DMS 273 treated with DMSO at 0.1 percent for 48 hours (cell line): ENCODE measurements around the gene GPR32.
"Not testable (repeated sequence)": the region's sequence is repeated elsewhere in the genome, so short reads cannot be mapped to it uniquely, and the experiment has no call there.

Source experiments
- DNase-seq: peaks from one replicate; lab custom pipeline; 2025; lab: John Stamatoyannopoulos, UW

GPR32 gene, protein sequence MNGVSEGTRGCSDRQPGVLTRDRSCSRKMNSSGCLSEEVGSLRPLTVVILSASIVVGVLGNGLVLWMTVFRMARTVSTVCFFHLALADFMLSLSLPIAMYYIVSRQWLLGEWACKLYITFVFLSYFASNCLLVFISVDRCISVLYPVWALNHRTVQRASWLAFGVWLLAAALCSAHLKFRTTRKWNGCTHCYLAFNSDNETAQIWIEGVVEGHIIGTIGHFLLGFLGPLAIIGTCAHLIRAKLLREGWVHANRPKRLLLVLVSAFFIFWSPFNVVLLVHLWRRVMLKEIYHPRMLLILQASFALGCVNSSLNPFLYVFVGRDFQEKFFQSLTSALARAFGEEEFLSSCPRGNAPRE

DNA sequence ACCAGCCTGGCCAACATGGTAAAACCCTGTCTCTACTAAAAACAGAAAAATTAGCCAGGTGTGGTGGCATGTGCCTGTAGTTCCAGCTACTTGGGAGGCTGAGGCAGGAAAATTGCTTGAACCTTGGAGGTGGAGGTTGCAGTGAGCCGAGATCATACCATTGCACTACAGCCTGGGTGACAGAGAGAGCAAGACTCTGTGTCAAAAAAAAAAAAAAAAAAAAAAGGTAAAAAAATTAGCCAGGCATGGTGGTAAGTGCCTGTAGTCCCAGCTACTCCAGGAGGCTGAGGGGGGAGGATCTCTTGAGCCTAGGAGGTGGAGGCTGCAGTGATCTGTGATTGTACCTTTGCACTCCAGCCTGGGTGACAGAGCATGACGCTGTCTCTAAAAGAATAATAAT is at the start of gene GPR32:
TSS of gene GPR32 (plus strand) at position 301 of the 400 bp plus-strand sequence. CDS start 137 bp downstream, outside the sequence.
- DNase-seq: not testable (repeated sequence)

DNA sequence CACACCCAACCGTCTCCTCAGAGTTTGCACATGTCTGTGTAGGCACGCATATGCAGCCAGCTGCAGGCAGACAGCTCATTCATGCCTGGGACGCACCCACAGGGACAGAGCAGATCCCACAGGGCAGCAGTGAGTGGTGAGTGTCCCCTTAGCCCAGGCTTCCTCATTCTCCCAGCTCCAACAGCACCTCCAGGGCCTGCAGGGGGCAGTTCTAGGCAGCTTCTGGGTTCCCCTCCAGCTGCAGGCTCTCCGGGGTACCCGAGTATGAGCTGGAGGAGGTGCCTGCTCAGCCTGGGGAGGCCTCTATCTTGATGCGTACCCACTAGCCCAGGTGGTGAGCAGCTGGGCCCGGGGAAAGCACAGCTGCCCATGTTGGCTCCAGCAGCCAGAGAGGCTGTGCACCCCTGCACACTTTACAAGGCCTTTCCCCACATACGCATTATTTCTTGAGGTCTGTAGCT is 49.3 kb upstream of the GPR32 start:
- DNase-seq: no peak

DNA sequence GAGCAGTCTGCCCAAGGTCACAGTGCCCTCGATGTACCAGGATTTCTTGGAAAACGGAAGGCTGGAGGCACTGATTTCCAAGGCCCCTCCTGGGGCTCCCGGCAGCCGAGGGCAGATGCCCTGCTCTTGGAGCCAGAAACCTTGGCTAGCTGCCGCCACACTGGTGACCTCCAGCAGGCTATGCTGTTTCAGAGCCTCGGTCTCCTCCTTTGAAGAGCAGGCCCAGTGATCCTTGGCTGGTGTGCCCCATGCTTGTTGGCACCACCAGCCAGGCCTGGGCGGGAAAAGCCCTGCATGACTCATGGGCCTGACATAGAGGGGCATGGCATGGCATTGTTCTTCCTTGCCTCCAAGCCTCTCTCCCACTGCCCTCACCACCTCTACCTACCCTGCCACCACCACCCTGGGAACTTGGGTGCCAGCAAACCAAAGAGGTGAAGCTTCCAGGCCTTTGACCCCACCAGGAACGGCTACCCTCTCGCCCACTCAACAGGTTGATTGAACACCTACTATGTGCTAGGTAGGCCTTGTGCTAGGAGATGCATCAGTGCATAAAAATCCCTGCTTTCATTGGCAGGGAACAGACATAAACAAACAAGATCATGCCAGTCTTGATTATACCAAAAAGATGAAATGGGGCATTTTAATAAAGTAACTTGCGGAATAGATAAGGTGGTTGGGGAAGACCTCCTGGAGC is 48.7 kb upstream of the GPR32 start:
- DNase-seq: no peak

DNA sequence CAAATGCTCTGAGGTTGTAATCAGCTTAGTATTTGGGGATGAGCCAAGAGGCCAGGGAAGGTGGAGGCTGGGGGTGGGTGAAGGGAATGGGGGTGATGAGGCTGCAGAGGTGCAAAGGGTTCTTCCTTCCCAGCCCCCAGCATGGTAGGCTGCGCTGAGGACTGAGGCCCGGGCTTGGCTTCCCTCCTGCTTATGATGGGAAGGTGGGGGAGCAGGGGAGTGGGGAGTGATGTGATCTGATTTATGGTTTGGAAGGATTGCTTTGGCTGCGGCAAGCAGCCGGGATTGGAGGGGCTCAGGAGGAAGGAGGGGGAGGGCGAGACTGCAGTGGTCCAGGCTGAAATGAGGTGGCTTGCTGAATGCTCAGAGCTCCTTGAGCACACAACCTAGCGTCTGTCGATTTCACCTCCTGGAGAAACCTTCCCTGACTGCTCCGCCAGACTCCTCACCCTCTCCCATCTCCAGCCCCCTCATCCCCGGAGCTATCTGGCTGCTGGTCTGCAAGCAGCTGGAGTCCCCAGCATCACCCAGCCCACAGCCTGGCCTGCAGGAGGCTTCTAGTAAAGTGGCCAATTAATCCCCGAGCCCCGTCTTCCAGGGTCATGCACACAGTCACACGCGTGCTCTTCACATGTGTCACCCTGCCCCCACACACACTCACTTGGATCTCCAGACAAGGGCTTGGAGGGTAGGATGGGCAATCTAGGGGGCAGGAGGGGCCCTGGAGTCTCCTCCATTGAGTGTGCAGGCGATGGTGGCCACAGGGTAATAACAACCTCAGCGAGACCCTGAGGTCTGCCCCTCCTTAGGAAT is 47.9 kb upstream of the GPR32 start:
- DNase-seq: no peak

DNA sequence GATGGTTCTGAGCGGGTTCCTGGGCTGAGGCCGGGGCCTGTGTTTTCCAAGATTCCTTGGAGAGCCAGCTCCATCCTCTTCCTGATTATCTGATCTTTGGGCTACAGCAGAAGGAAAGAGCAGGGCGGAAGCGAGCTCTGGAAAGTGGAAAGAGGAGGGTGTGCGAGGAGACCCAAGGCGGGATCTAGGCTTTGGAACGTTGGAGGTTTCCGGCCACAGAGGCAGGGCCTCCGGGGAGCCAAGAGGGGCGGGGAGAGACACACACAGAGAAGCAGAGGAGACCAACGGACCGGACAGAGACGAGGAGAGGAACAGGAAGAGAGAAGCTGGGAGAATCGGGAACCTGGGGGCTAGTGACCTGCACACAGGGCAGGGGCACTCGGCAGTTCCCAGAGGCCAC is 47.2 kb upstream of the GPR32 start, which contains the start of gene CLEC11A:
TSS of gene CLEC11A (plus strand) at position 296 of the 400 bp plus-strand sequence. CDS start 162 bp downstream, outside the sequence.
- no peak for DNase-seq

DNA sequence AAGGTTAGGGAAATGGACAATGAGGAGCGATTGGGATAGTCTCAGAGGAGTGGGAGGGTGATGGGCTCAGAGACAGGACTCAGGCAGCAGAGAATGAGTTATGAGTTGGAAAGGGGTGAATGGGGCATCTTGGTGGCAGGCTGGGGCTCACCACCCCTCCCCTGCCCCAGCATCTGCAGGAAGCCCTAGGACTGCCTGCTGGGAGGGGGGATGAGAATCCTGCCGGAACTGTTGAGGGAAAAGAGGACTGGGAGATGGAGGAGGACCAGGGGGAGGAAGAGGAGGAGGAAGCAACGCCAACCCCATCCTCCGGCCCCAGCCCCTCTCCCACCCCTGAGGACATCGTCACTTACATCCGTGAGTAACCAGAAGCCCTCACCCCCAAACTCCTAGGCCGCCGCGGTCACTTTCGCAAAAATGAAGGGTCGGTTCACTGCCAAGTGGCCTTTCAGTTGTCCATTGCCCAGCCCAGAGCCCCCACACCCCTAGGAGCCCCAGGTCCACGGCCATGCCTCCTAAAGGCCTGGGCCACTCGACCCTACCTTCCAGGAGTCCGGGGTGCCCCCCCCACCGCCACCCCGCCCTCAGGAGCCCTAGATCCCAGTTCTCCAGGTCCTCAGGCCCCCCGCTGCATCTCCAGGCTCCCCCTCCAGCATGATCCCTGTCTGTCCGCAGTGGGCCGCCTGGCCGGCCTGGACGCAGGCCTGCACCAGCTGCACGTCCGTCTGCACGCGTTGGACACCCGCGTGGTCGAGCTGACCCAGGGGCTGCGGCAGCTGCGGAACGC is 46.3 kb upstream of the GPR32 start:
- DNase-seq: no peak

DNA sequence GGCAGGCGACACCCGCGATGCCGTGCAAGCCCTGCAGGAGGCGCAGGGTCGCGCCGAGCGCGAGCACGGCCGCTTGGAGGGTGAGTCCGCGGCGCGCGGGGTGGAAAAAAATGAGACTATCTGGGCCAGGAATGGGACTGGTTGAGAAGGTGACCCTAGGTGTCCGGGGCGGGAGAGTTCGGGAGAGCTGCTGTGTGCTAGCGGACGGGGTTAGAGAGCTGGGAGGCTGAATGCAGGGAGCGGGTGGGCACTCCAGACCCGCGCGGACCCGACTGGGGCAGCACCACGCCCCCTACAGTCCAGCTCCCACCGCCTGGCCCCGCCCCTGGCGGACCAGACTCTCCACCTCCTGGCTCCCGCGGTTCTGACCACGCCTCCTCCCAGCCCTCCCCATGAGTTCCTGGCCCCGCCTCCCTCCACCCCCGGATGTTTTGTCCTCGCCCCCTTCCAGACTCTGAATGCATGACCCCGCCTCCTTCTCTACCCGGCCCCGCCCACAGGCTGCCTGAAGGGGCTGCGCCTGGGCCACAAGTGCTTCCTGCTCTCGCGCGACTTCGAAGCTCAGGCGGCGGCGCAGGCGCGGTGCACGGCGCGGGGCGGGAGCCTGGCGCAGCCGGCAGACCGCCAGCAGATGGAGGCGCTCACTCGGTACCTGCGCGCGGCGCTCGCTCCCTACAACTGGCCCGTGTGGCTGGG is 45.6 kb upstream of the GPR32 start:
- DNase-seq: peak; percentile 77

DNA sequence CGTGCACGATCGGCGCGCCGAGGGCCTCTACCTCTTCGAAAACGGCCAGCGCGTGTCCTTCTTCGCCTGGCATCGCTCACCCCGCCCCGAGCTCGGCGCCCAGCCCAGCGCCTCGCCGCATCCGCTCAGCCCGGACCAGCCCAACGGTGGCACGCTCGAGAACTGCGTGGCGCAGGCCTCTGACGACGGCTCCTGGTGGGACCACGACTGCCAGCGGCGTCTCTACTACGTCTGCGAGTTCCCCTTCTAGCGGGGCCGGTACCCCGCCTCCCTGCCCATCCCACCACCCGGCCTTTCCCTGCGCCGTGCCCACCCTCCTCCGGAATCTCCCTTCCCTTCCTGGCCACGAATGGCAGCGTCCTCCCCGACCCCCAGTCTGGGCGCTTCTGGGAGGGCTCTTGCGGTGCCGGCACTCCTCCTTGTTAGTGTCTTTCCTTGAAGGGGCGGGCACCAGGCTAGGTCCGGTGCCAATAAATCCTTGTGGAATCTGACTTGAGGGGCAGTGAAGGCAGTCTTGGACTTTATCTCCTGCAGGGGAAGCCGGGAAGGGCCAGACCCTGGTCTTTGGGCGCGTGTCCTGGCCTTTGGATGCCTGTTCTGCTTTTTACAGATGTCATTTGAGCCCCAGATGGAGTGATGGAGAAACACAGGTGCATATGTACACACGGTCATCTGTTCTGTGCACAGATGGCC is 44.9 kb upstream of the GPR32 start:
- DNase-seq: no peak

DNA sequence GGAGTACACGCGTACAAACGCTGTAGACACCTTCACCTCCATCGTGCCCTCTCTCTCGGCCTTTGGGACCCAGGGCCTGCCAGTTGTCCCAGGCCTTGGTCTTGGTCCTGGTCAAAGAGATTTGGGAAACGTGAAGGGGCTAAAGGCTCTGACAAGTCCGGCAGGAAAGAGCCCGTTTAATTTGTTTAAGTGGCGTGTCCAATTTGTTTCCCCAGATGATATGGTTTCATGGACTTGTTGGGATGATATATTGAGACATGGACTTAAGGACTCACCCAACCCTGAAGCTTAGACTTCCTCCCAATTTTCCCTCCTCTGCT is 44.4 kb upstream of the GPR32 start:
- no peak for DNase-seq

DNA sequence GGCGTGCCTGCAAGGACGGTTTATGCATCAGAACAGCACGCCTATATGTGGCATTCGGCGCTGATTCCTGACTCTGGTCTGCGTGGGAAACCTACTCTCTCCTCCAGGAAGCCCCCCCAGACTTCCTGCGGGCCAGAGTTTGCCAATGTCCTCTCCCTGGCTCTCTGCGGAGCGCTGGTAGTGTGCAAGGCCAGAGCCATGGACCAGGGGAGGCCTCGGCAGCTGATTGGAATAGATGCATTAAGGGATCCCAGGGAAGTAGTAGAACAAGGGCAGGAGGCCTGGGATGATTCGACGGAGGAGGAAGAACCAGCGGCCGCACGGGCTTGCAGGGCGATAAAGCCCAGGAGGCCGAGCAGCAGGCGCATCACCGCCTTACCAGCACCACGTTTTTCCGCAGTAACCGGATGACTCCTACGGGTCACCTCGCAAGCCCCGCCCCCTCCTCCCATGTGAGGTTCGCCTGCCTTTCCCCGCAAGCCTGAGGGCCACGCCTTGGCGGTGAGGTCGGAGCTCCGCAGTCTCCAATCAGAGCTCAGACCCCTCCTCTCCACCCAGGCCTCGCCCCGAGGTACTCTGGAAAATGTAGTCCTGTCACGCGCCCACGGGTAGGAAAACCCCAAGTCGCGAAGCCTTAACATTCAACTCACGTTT is 42.1 kb upstream of the GPR32 start:
- no peak for DNase-seq

DNA sequence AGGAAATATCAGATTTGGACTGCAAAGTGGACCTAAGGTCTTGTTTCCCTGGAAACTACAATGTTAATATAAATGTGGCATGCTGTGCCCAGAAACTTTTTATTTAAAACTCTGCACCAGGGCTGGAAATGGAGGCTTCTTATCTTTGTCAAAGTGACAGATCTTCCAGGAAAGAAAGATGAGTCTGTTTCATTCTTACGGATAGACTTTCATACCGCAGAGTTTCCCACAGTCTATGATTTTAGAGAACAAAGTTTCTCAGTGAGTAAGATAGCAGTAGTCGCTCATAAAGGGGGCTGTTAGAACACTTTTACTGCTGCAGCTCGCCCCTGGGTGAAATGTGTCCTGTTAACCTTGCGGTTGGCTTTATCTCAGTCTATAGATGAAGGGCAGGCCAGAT is 40.4 kb upstream of the GPR32 start:
- DNase-seq: no peak

DNA sequence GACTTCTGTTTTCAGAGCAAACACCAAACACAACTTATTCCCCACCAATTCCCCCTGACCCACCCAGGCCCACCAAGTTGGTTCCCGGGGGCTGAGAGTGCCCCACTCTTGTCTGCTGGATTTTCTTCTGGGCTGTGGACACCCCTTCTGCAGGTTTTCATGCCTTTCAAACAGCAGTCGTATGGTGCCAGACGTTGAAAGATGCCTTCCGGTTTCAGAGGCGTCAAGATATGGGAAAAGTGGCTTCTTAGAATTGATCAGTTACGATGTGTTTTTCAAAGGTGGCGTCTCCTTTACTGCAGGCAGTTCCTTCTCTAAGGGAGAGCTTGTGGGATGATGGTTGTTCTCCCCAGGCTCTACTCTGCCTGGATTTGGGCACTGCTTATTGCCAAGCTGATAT is 34.4 kb upstream of the GPR32 start:
- DNase-seq: no peak

DNA sequence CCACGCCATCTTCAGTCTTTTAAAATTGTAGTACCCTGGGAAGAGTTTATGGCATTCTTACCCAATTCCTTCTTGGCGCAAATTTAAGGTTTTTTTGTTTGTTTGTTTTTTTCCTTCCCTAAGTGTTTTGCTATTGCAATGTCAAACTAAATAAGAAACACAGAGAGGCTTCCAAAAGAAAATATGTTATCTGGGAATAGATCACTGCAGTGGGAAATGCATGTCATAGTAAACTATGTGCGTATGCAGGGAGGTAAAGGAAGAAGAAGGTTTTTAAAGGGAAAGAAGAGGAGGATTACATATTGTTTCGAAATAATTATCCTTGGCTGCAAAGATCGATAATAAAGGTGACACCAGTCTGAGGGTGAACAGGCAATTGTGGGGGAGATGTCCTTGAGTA is 33.9 kb upstream of the GPR32 start:
- no peak for DNase-seq

DNA sequence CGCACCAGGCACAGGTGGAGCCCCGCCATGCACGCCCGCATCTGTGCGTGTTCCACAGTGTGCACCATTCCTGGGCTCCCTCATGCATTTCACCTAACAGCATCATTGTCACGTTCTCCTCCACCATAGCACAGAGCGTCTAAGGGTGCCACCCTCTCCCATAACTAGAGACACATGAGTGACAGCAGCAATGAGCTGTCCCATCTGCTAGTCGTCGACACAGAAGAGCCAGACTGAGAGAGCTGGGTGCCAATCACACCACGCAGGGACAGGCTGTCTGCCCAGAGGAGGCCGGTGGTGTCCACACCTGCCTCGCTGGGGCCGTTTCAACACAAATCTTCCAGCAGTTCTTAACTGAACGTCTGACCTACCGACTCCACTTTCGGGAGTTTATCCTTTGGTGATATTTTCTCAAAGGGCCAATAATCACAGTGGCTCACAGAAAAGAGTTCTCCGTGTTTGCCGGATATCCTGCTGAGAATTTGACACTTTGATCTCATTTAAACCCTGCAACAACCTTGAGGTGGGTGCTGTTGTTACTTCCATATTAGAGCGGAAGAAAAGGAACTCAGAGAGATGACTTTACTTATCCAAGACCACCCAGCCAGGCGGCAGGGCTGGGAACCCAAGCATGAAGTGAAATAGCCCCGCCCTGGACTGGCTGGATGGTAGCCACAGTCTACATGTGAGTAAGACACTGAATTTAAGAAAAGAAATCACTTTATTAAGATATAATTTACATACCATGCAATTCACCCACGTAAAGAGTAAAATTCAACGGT is 30.9 kb upstream of the GPR32 start:
- no peak for DNase-seq

DNA sequence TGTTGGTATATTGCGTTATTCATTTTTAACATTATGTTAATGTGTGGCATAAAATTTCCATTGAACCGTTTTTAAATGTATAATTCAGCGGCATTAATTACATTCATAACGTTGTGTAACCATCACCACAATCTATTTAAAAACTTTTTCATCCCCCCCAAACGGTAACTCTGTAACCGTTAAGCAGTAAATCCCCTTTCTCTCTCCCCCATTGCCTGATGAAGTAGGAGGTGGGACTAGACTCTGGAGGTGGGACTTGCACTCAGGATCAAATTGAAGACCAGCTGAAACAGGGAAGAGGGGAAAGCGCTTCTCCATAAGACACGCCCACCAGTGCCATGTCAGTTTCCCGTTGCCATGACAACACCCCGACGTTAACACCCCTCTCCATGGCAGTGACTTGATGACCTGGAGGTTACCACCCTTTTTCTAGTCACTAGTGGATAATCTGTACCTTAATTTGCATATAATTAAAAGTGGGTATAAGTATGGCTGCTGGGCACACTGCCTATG is 30.3 kb upstream of the GPR32 start:
- DNase-seq: no peak

DNA sequence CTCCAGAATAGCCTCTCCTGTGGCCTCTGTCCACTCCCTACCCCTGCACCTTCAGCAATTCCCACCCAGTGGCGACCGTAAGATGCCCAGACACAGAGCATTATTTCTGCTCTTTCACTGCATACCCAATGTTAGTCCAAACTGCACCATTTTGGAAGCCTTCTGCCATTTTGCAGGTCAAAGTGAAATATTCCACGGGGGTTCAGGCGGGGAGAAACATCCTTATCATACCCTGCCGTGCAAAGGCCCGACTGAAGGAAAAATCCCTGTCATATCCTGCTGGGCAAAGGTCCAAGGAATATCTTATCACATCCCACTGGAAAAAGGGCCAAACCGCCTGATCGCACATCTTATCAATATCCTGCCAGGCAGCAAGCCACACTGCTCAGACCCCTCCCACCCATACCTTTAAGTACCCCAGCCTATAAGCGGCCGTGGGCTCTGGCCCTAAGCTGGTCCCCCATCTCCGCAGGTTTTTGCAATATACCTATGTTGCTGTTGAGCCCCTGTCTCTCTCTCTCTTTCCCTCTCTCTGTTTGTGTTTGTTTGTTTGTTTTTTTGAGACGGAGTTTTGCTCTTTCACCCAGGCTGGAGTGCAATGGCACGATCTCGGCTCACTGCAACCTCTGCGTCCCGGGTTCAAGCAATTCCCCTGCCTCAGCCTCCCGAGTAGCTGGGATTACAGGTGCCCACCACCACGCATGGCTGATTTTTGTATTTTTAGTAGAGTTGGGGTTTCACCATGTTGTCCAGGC is 28.9 kb upstream of the GPR32 start:
- DNase-seq: no peak

DNA sequence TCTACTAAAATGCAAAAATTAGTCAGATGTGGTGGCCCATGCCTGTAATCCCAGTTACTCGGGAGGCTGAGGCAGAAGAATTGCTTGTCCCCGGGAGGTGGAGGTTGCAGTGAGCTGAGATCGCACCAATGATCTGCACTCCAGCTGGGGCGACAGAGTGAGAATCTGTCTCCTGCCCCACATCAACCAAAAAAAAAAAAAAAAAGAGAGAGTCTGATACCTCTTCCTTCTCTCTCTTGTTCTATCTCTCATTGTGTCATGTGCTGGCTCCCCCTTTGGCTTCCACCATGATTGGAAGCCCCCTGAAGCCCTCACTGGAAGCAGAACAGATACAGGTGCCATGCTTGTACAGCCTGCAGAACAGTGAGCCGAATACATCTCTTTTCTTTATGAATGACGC is 26.7 kb upstream of the GPR32 start:
- no peak for DNase-seq

DNA sequence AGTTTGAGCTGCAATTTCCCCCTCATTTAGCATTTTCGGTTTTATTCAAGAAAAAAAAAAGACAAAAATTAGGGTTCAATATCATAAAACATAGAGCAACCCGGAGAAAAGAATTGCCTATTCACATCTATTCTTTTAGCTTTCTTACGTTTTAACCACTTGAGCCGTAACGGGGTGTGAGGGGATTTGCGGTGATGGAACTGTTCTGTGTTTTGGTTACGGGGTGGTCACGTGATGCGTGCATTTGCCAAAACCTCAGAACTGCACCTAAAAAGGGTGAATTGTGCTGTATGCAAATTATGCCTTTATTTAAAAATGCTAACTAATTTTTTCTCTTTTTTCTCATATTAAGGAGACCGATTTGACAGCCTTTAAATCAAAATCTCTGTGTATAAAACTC is 25.0 kb upstream of the GPR32 start:
- no peak for DNase-seq
